GM04504 (cell line): ENCODE measurements around the gene PCSK4.
"Not testable (repeated sequence)": the region's sequence is repeated elsewhere in the genome, so short reads cannot be mapped to it uniquely, and the experiment has no call there.

Experiments used
- DNase-seq: peaks from one replicate; pipeline ENCODE4 v3.0.0-alpha.2; 2012; ENCODE audit warnings: low read depth

PCSK4 gene

GRCh38 chr19:1490311-1491113 is at the start of gene PCSK4:
Gene PCSK4, minus strand, starts transcription at chr19:1490350. Its CDS starts 4 bp downstream, at chr19:1490346.
- peak; percentile 98 for DNase-seq

- not testable (repeated sequence) for DNase-seq
Measured at GRCh38 chr19:1539749-1540148, 49.6 kb upstream of the PCSK4 start.

- DNase-seq = no peak
Measured at GRCh38 chr19:1538978-1539377, 48.8 kb upstream of the PCSK4 start.

- not testable (repeated sequence) for DNase-seq
Measured at GRCh38 chr19:1535699-1536098, 45.5 kb upstream of the PCSK4 start.

GRCh38 chr19:1534972-1535371 is 44.8 kb upstream of the PCSK4 start:
- no peak for DNase-seq

GRCh38 chr19:1533510-1534150 is 43.5 kb upstream of the PCSK4 start:
- DNase-seq = no peak

GRCh38 chr19:1532003-1532402 is 41.9 kb upstream of the PCSK4 start:
- no peak for DNase-seq

- no peak for DNase-seq
Measured at GRCh38 chr19:1531587-1531986, 41.4 kb upstream of the PCSK4 start.

GRCh38 chr19:1530856-1531255 is 40.7 kb upstream of the PCSK4 start:
- not testable (repeated sequence) for DNase-seq

- DNase-seq = no peak
Measured at GRCh38 chr19:1529430-1529816, 39.3 kb upstream of the PCSK4 start.

- no peak for DNase-seq
Measured at GRCh38 chr19:1528596-1529429, 38.7 kb upstream of the PCSK4 start.

- no peak for DNase-seq
Measured at GRCh38 chr19:1527650-1528309, 37.6 kb upstream of the PCSK4 start.

GRCh38 chr19:1526979-1527649 is 37.0 kb upstream of the PCSK4 start:
- DNase-seq = no peak

- no peak for DNase-seq
Measured at GRCh38 chr19:1526066-1526778, 36.1 kb upstream of the PCSK4 start.

GRCh38 chr19:1525343-1525742 is 35.2 kb upstream of the PCSK4 start:
- no peak for DNase-seq

GRCh38 chr19:1524972-1525325 is 34.8 kb upstream of the PCSK4 start:
- no peak for DNase-seq

GRCh38 chr19:1524287-1524971 is 34.3 kb upstream of the PCSK4 start:
- no peak for DNase-seq

GRCh38 chr19:1523412-1524286 is 33.5 kb upstream of the PCSK4 start, which contains the start of gene PLK5:
Gene PLK5, plus strand, starts transcription at chr19:1524077. Its CDS starts 2,920 bp downstream, at chr19:1526997.
- DNase-seq = no peak

- no peak for DNase-seq
Measured at GRCh38 chr19:1522838-1523237, 32.7 kb upstream of the PCSK4 start.
